ENCODE data around the gene CRYL1. TPM values are rescaled to one million over a fixed set of nuclear protein-coding genes. Genes with fewer than 3 reads are reported as not detected.

CRYL1 gene
- total RNA-seq, 1 experiment from 2014 or later: 3.7 TPM

DNA sequence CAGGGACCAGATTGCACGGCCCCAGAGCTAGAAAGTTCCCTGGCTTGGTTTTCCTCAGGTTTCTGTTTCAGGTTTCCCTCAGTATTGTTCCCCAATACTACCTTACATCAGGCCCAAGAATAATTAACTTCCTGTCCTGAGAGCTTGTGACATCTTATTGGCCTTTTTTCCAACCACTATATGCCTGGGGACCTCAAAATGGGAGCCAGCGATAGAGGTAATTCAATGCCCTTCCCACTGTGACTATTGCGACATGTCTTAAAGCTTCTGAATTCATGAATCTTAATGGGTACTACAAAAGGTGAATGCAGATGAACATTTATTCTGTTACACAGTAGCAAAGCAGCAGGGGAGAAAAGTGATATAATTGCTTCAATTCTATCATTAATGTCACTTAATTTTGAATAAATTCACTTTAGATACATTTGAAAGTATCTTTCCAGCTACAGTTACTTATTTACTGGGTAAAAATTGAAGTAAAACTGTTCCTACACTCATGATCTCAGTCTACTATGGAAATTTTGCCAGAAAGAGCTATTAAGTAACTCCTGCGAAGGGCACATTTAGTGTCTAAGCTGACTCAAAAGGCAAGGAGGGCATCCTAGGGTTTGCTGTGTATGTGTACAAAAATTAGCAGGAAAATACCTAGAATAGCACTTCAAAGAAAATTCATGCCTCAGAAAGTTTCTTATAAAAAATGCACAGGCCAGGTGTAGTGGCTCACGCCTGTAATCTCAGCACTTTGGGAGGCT lies 4.1 kb downstream of the CRYL1 start:
- no peak for DNase-seq
- no peak overlapping the region for H2BK5ac ChIP-seq (ENCODE audit: insufficient read length, low read length)
- no peak overlapping the region; a peak in 1 of 7 replicates for H3K27ac Mint-ChIP-seq
- no peak overlapping the region for H4K5ac ChIP-seq (ENCODE audit: insufficient read length, low read depth, low read length)
- no peak overlapping the region for H2BK120ac ChIP-seq (ENCODE audit: low read depth, low read length, poor library complexity, severe bottlenecking)
- no peak overlapping the region for H2BK20ac ChIP-seq (ENCODE audit: low read depth, low read length, poor library complexity, severe bottlenecking)
- no peak overlapping the region for H2AK5ac ChIP-seq (ENCODE audit: insufficient read length, low read length)
- H3K4me1 Mint-ChIP-seq: peaks cover 23 to 37% of the 10 kb centered on the region in 2 experiments
- no peak overlapping the region for H3K4ac ChIP-seq (ENCODE audit: low read depth, low read length)
- TF ChIP-seq, protein P1, sequence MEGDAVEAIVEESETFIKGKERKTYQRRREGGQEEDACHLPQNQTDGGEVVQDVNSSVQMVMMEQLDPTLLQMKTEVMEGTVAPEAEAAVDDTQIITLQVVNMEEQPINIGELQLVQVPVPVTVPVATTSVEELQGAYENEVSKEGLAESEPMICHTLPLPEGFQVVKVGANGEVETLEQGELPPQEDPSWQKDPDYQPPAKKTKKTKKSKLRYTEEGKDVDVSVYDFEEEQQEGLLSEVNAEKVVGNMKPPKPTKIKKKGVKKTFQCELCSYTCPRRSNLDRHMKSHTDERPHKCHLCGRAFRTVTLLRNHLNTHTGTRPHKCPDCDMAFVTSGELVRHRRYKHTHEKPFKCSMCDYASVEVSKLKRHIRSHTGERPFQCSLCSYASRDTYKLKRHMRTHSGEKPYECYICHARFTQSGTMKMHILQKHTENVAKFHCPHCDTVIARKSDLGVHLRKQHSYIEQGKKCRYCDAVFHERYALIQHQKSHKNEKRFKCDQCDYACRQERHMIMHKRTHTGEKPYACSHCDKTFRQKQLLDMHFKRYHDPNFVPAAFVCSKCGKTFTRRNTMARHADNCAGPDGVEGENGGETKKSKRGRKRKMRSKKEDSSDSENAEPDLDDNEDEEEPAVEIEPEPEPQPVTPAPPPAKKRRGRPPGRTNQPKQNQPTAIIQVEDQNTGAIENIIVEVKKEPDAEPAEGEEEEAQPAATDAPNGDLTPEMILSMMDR (conservative IDR thresholded peaks at IDR 0.05): no peak
- H3K27me3 Mint-ChIP-seq (ENCODE audit: low read depth): peaks cover 27% of the 10 kb centered on the region
- H3K9ac ChIP-seq (ENCODE audit: extremely low read depth, insufficient read length, low read length): no peak overlapping the region
- no peak overlapping the region for H3K4me3 Mint-ChIP-seq
- no peak overlapping the region for H2AFZ ChIP-seq (ENCODE audit: low read length)
- H4K20me1 ChIP-seq (ENCODE audit: control insufficient read depth, insufficient read depth, insufficient read length): no peaks in the 10 kb centered on the region
- H3K23ac ChIP-seq (ENCODE audit: insufficient read length, low read depth, low read length): no peak overlapping the region
- peaks cover 6% of the 10 kb centered on the region for H3K23me2 ChIP-seq (ENCODE audit: insufficient read length, low read depth, low read length, poor library complexity, severe bottlenecking)
- no peak overlapping the region for H2BK12ac ChIP-seq (ENCODE audit: insufficient read length, low read depth, low read length)
- no peaks in the 10 kb centered on the region; a peak in 2 of 7 replicates for H3K36me3 Mint-ChIP-seq (ENCODE audit: insufficient read depth in 1 of 3, low read depth in 3 of 3)
- no peak overlapping the region for H3K14ac ChIP-seq (ENCODE audit: insufficient read depth, low read length)
- H4K8ac ChIP-seq (replicated peaks; ENCODE audit: insufficient read length, low read depth, low read length): no peak overlapping the region
- no peaks in the 10 kb centered on the region for H3K79me2 ChIP-seq (ENCODE audit: insufficient read depth, low read length)
- no CpG with 5 or more reads among the region's 5 CpGs for WGBS (ENCODE audit: extremely low coverage, insufficient read length, low lambda C conversion rate)
- no peaks in the 10 kb centered on the region for H3K9me3 ChIP-seq (ENCODE audit: control insufficient read depth, low read depth, low read length)
- no peak overlapping the region for H4K91ac ChIP-seq (ENCODE audit: insufficient read length, low read depth, low read length)
- H2BK15ac ChIP-seq (ENCODE audit: low read depth, low read length): no peak overlapping the region
- no peak overlapping the region for H3K56ac ChIP-seq (ENCODE audit: insufficient read length, low read depth, low read length)
- no peak overlapping the region for H3K27ac ChIP-seq (ENCODE audit: insufficient read length, low read depth, low read length)
- H3K9me3 Mint-ChIP-seq: peaks cover 0 to 2% of the 10 kb centered on the region in 2 experiments; a peak in 3 of 5 replicates
- no peaks in the 10 kb centered on the region for H3K79me1 ChIP-seq (ENCODE audit: insufficient read depth, low read depth, low read length, poor library complexity, severe bottlenecking)
- H3K18ac ChIP-seq (ENCODE audit: insufficient read length, low read depth, low read length): no peak overlapping the region
- peaks cover 3% of the 10 kb centered on the region; the same call in 1 of the 2 replicates for H3K4me1 ChIP-seq (ENCODE audit: insufficient read depth, low read length)
- no peak overlapping the region for H3K4me2 ChIP-seq (ENCODE audit: insufficient read depth, insufficient read length, low read length)
- no peak overlapping the region for H3T11ph ChIP-seq (ENCODE audit: low read length)
- H3K27me3 ChIP-seq (ENCODE audit: insufficient read depth, low read length): peaks cover 7% of the 10 kb centered on the region; the same call in 1 of the 2 replicates
